Activated effector memory CD4-positive, alpha-beta T cell treated with Interleukin-2 at 50 U/mL for 16 hours (primary cell): ENCODE results near the gene JPT2.

ENCODE experiments used
- DNase-seq: peaks from one replicate; pipeline ENCODE4 v3.0.0-alpha.2; 2020

The JPT2 gene

GRCh38 chr16:1740781-1741490, 62.9 kb downstream of the JPT2 start:
- DNase-seq = no peak

DNA sequence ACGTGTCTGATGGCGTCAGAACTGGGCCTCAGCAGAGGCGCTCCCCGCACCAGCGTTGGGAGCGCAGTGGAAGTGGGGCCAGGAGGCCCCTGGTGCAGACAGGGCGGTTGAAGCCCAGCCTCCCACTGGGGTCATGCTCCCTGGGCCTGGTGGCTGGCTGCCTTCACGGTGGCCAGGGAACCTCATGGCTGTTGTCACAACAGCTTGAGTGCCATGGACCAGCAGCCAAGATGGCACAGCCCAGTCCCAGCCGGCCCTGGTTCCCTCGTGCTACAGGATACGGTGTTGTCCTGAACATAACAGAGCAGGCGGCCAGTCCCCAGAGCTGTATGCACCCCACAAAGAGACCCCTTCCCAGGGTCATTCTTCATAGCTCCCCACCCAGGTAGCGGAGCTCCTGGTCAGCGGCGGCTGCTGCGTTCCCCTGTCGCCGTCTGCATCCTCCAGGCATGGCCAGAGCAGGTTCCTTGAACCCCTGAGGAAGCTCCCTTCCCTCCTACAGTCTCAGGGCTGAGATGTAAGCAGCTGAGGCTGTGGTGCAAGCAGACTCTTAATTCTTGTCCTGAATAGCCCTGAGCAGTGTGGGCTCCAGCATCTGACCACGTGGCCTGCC, 63.6 kb downstream of the JPT2 start:
- no peak for DNase-seq

DNA sequence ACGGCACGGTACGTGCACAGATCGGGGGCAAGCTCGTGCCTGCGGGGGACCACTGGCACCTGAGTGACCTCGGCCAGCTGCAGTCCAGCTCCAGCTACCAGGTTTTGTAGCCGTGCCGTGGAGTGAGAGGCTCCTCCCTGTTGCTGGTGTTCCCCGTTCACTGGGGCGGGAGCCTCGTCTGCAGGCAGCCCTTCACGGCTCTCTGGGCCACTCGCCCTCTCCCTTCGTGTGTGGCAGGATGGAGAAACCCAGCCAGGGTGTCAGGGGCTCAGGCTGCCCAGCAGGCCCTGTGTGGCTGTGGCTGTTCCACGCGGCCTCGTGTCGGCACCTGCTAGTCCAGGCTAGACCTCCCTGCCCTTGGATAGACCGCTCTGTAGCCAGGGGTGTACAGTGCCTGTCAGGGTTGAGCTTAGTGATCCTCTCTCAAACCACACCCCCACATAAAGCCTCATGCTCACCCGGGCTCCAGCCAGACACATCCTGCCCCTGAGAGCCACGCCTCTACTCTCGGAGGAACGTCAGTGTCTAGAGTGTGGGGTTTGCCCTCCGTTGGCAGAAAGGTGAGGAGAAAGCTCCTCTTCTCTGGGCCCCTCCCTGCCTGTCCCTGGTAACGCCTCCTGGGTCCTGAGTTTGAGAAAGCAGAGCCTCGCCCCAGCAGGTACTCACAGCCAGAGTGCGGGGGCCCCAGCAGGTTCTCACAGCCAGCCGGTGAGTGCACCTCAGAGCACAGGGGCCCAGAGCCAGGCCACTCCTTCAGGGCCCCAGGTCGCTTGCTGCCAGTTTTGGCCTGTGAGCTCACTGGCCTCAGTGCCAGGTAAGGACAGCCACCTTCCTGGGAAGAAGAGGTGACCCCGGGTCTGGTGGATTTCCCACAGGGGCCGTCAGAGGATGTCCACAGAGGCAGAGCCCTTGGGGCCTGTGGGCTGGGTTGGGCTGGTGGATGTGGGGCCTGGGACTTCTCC, 65.6 kb downstream of the JPT2 start:
- no peak for DNase-seq

- DNase-seq = no peak
These were observed 66.3 kb downstream of the JPT2 start for GRCh38 chr16:1744338-1744840.

- no peak for DNase-seq
These were observed 67.3 kb downstream of the JPT2 start for GRCh38 chr16:1745181-1745899.

- DNase-seq = no peak
These were observed 68.0 kb downstream of the JPT2 start for GRCh38 chr16:1745900-1746692.

DNA sequence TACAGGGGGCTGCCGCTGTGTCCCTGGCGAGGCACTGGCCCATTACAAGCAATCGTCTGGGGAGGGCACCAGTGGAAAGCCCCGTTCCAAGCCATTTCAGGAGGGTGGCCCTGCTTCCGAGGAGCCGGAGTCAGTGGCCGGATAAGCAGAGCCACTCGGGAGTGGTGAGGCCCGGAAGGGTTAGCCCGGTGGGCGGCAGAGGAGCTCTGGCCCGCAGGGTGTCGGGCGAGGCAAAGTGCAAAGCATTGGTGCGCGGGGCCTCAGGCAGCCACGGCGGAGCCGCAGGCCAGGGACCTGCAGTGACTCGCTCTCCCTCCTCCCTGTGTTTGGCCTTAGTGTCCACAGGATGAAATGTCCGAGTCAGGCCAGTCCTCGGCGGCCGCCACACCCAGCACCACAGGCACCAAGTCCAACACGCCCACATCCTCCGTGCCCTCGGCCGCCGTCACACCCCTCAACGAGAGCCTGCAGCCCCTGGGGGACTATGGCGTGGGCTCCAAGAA, 68.7 kb downstream of the JPT2 start:
- DNase-seq = no peak

- no peak for DNase-seq
These were observed 69.9 kb downstream of the JPT2 start for GRCh38 chr16:1747934-1748333.

DNA sequence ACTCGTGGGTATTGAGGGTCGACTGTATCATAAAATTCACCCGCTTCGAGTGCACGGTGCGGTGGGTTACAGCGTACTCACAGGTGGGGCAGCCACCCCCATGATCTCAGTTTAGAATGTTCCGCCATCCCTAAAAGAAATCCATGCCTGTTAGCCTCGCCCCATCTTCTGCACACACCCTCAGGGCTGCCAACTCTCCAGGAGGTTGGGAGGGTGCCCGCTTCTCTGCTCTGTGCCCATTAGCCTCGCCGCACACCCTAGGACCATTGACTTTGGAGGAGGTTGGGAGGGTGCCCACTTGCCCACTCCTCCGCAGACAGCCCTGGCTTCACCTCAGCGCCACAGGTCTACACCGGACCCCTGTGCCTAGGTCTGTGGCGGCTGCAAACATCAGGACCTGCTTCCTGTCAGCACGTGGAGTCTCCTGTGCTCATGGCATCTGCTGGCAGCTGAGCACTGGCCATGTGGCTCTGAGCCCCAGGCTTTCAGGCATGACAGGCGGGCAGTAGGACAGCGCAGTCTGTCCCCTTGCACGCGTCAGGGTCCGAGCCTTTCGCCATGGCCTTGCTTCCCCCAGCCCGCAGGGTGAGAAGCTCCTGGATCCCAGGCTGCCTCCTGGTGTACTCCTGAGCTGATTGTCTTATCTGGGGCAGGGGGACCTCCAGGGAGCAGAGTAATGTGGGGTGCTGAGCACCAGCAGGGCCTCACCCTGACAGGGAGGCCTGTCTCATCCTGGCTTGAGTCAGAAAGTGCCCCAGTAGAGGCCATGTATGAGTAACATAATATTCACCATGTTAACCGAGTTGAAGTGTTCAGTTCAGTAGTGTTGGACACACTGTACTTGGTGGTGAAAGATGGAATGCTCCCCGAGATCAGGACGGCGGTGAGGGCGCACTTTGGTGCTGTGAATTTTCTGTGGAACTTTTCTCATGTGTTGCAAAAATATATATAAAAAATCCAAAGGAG, 71.4 kb downstream of the JPT2 start:
- DNase-seq = no peak
